NCI-H1436 treated with DMSO at 0.1 percent for 48 hours (cell line): ENCODE data around the gene CEBPZOS.

Source experiments
- DNase-seq: peaks from one replicate; lab custom pipeline; 2025; lab: John Stamatoyannopoulos, UW

Gene CEBPZOS

GRCh38 chr2:37232131-37232933 is 36.0 kb downstream of the CEBPZOS start:
- no peak for DNase-seq

GRCh38 chr2:37243435-37243834 is 47.1 kb downstream of the CEBPZOS start:
- no peak for DNase-seq

GRCh38 chr2:37244017-37244416 is 47.7 kb downstream of the CEBPZOS start:
- no peak for DNase-seq

GRCh38 chr2:37244755-37245154 is 48.5 kb downstream of the CEBPZOS start:
- no peak for DNase-seq

GRCh38 chr2:37246205-37246604 is 49.9 kb downstream of the CEBPZOS start:
- no peak for DNase-seq

- DNase-seq, result no peak
Measured at GRCh38 chr2:37250869-37251740, 54.8 kb downstream of the CEBPZOS start.
